Stimulated activated naive B cell treated with anti-CD40 and anti-IgM and Interleukin-4, amounts not matched to agents 10 μg/mL and 1 μg/mL and 100 μg/mL, for 72 hours (primary cell): ENCODE measurements around the gene PHYHD1.

ENCODE experiments used
- ATAC-seq, 2 donors: fragments of 150-1000 bp; cut with Tn5 transposase; replicated peaks; 2 replicates each; pipeline ENCODE4 v1.10.0; 2021; ENCODE audit warnings: moderate library complexity in 1 of 2
- DNase-seq: peaks from one replicate; pipeline ENCODE4 v3.0.0; 2021
- H3K27ac Mint-ChIP-seq: one replicate; pipeline ENCODE4 v1.8.0; 2022; ENCODE audit warnings: mild to moderate bottlenecking, mixed read lengths
- H3K27me3 Mint-ChIP-seq, 2 donors: one replicate each; pipeline ENCODE4 v1.8.0; 2022; ENCODE audit warnings: mixed read lengths in 2 of 2
- H3K36me3 Mint-ChIP-seq, 2 donors: one replicate each; pipeline ENCODE4 v1.8.0; 2022; ENCODE audit warnings: mixed read lengths in 2 of 2, mild to moderate bottlenecking in 1 of 2
- H3K4me1 Mint-ChIP-seq, 2 donors: one replicate each; pipeline ENCODE4 v1.8.0; 2022; ENCODE audit warnings: mixed read lengths in 2 of 2, mild to moderate bottlenecking in 1 of 2
- H3K4me3 Mint-ChIP-seq, 2 donors: one replicate each; pipeline ENCODE4 v1.8.0; 2022; ENCODE audit warnings: mild to moderate bottlenecking in 2 of 2, mixed read lengths in 2 of 2, moderate library complexity in 1 of 2
- H3K9me3 Mint-ChIP-seq, 2 donors: one replicate each; pipeline ENCODE4 v1.8.0; 2022; ENCODE audit warnings: mixed read lengths in 2 of 2, mild to moderate bottlenecking in 1 of 2

PHYHD1 gene

GRCh38 chr9:128893354-128893753 is 27.4 kb upstream of the PHYHD1 start:
- Mint-ChIP-seq H3K36me3 (peaks cover 18 to 20% of the 10 kb centered on the region in 2 donors), H3K27me3 (no peaks in the 10 kb centered on the region), H3K9me3 (no peaks in the 10 kb centered on the region), H3K27ac (no peak overlapping the region), H3K4me3 (no peak overlapping the region), H3K4me1 (peaks cover 6 to 13% of the 10 kb centered on the region in 2 donors)
- ATAC-seq, result no peak
- DNase-seq, result no peak

DNA sequence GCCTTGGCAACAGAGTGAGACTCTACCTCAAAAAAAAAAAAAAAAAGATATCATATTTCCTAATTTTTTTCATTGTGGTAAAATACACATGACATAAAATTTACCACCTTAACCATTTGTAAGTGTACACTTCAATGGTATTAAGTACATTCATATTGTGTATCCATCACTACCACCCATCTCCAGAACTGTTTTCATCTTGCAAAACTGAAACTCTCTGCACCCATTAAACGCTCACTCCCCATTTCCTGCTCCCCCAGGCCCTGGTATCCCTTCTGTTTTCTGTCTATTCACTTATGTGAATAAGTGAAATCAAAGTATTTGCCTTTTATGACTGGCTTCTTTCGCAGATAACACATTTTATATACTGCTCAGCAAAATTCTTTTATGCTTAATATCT is 26.0 kb upstream of the PHYHD1 start:
- no peak for ATAC-seq
- H3K27me3 Mint-ChIP-seq, result no peaks in the 10 kb centered on the region
- no peak for DNase-seq
- no peak overlapping the region for H3K4me3 Mint-ChIP-seq
- peaks cover 12 to 15% of the 10 kb centered on the region in 2 donors for H3K36me3 Mint-ChIP-seq
- H3K27ac Mint-ChIP-seq, result no peak overlapping the region
- no peaks in the 10 kb centered on the region for H3K9me3 Mint-ChIP-seq
- peaks cover 13 to 22% of the 10 kb centered on the region in 2 donors for H3K4me1 Mint-ChIP-seq

DNA sequence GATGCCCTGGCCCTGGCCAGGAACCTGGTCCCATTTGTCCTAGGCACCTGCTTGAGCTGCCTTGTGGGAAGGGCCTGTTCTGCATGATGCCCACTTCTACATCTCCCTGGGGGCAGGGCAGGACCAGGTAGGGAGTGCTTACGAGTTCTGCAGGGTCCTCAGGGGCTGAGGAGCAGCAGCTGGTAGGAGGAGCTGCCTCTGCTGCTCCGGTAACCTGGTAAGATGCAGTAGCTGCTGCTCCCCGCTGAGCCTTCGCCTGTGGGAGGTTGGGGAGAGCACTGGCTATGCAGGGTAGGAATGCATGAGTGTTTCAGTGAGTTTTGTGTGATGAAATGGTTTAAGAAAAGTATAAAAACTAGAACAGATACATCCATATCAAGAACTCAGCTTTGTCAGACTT is 25.2 kb upstream of the PHYHD1 start:
- H3K4me1 Mint-ChIP-seq, result peaks cover 18 to 28% of the 10 kb centered on the region in 2 donors
- peaks cover 9 to 15% of the 10 kb centered on the region in 2 donors for H3K36me3 Mint-ChIP-seq
- ATAC-seq, result no peak
- H3K27ac Mint-ChIP-seq, result peak overlapping the region; percentile 73
- no peaks in the 10 kb centered on the region for H3K27me3 Mint-ChIP-seq
- no peaks in the 10 kb centered on the region for H3K9me3 Mint-ChIP-seq
- no peak for DNase-seq
- H3K4me3 Mint-ChIP-seq, result no peak overlapping the region

GRCh38 chr9:128898382-128898781 is 22.4 kb upstream of the PHYHD1 start:
- H3K27me3 Mint-ChIP-seq, result no peaks in the 10 kb centered on the region
- no peak for ATAC-seq
- peaks cover 7 to 11% of the 10 kb centered on the region in 2 donors for H3K36me3 Mint-ChIP-seq
- peaks cover 30 to 45% of the 10 kb centered on the region in 2 donors for H3K4me1 Mint-ChIP-seq
- peak overlapping the region; percentile 90 for H3K27ac Mint-ChIP-seq
- H3K9me3 Mint-ChIP-seq, result no peaks in the 10 kb centered on the region
- DNase-seq, result no peak
- H3K4me3 Mint-ChIP-seq, result no peak overlapping the region

GRCh38 chr9:128898845-128899565 is 21.8 kb upstream of the PHYHD1 start:
- Mint-ChIP-seq H3K36me3 (peaks cover 7 to 11% of the 10 kb centered on the region in 2 donors), H3K27me3 (no peaks in the 10 kb centered on the region), H3K27ac (peak overlapping the region; percentile 76), H3K4me3 (peak overlapping the region in 1 of 2 donors; percentile 31), H3K4me1 (peaks cover 32 to 45% of the 10 kb centered on the region in 2 donors), H3K9me3 (no peaks in the 10 kb centered on the region)
- ATAC-seq (peak in 1 of 2 donors; percentile 2), DNase-seq (no peak)

DNA sequence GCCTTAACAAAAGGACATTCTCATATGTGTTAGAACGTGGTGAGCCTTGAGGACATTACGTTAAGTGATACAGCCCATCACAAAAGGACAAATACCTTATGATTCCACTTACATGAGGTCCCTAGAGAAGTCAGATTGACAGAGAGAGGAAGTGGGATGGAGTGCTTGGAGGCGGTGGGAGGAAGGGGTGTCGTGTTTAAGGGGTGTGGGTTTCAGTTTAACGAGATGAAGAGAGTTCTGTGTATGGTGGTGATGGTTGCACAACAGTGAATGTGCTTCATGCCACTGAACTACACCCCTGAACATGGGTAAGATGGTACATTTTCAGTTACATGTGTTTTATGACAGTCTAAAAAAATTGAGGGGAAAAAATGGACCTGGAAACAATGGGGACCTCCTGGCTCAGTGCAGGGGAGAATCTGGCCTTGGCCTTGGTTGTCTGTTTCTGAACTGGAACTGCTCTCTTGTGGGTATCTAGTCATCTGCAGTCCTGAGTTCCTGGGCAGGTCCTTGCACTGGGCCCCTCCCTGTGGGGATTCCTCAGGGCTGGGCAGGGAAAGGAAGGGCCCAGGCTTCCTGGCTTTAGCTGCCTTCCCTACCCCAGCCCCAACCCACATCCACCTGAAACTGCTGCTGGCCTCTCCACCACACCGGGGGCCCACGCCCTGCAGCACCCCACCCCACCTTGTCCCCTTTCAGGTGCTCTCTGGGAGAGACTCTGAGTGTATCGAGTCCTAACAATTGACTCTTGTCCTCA is 21.0 kb upstream of the PHYHD1 start:
- peak overlapping the region in 1 of 2 donors; percentile 31 for H3K4me3 Mint-ChIP-seq
- DNase-seq (no peak), ATAC-seq (peak; percentile 22 to 37)
- peaks cover 32 to 45% of the 10 kb centered on the region in 2 donors for H3K4me1 Mint-ChIP-seq
- no peaks in the 10 kb centered on the region for H3K9me3 Mint-ChIP-seq
- peaks cover 7 to 10% of the 10 kb centered on the region in 2 donors for H3K36me3 Mint-ChIP-seq
- no peaks in the 10 kb centered on the region for H3K27me3 Mint-ChIP-seq
- H3K27ac Mint-ChIP-seq, result peak overlapping the region; percentile 76

GRCh38 chr9:128901379-128901778 is 19.4 kb upstream of the PHYHD1 start:
- no peak for DNase-seq
- Mint-ChIP-seq H3K36me3 (peaks cover 7% of the 10 kb centered on the region in 2 donors), H3K27me3 (no peaks in the 10 kb centered on the region), H3K4me3 (no peak overlapping the region), H3K9me3 (no peaks in the 10 kb centered on the region), H3K4me1 (peaks cover 30 to 45% of the 10 kb centered on the region in 2 donors), H3K27ac (no peak overlapping the region)
- ATAC-seq, result no peak

- Mint-ChIP-seq H3K4me3 (peak overlapping the region in 1 of 2 donors; percentile 52), H3K4me1 (peaks cover 32 to 45% of the 10 kb centered on the region in 2 donors), H3K9me3 (no peaks in the 10 kb centered on the region), H3K27me3 (no peaks in the 10 kb centered on the region), H3K27ac (peak overlapping the region; percentile 94), H3K36me3 (peaks cover 7 to 10% of the 10 kb centered on the region in 2 donors)
- DNase-seq (no peak), ATAC-seq (peak in 1 of 2 donors; percentile 11)
Observed at GRCh38 chr9:128901822-128902221, 19.0 kb upstream of the PHYHD1 start.

DNA sequence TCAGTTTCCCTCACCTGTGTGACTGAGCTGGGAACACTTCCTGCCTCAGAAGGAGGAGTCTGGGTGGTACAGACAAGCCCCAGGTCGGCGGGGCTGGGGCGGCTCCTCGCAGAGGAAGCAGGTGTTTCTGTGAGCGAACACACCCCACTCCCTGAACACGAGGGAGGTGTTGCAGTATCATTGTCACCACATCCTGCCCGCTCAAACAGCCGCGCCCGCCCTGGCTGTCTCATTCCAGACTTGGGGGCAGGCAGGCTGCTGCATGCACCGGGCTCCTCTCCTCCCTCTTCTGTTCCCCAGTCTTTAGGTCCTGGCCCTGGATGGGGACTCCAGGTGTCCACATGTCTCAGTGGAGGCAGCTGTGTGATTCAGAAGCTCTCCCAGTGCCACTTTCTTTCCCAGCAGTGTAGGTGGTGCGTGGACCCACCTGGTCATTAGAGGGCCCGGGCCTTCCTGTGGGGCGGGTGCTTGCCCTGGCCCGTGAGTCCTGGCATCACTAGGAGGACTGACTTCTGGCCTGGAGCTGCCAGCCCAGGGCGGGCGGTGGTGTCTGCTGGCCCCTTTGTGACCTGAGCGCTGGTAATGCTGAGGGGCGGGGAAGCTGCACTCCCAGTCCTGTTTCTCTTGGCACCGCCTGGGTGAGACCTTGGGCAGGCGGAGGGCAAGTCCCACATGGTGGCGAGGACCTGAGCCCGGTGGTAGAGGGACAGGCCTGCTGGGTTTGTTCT is 18.3 kb upstream of the PHYHD1 start:
- Mint-ChIP-seq H3K27me3 (no peaks in the 10 kb centered on the region), H3K4me1 (peaks cover 34 to 45% of the 10 kb centered on the region in 2 donors), H3K9me3 (no peaks in the 10 kb centered on the region), H3K4me3 (peak overlapping the region; percentile 52 to 64), H3K27ac (peak overlapping the region; percentile 94), H3K36me3 (peaks cover 8 to 9% of the 10 kb centered on the region in 2 donors)
- DNase-seq (peak; percentile 53), ATAC-seq (peak; percentile 95 to 97)

DNA sequence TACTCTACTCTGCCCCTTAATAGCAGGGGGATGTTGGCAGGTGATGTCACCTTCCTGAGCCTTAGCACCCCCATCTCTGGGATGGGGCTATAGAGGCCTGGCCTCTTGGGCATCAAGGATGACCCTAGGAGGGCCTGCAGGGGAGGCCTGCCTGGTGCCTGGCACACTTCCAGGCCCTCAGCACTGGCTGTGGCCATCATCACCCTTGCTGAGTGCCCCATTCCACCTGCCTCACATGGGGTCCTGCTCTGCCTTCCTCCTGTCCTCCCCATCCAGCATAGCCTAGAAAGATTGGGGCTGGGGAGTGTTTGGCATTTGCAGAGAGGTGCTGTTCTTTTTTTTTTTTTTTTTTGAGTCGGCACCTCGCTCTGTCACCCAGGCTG is 17.7 kb upstream of the PHYHD1 start:
- Mint-ChIP-seq H3K4me3 (no peak overlapping the region), H3K27me3 (no peaks in the 10 kb centered on the region), H3K36me3 (peaks cover 12 to 14% of the 10 kb centered on the region in 2 donors), H3K4me1 (peaks cover 34 to 40% of the 10 kb centered on the region in 2 donors), H3K27ac (peak overlapping the region; percentile 94), H3K9me3 (no peaks in the 10 kb centered on the region)
- ATAC-seq (no peak), DNase-seq (no peak)

GRCh38 chr9:128903871-128904620 is 16.7 kb upstream of the PHYHD1 start:
- Mint-ChIP-seq H3K4me1 (peaks cover 30% of the 10 kb centered on the region in 2 donors), H3K9me3 (no peaks in the 10 kb centered on the region), H3K4me3 (no peak overlapping the region), H3K36me3 (peaks cover 18 to 20% of the 10 kb centered on the region in 2 donors), H3K27me3 (no peaks in the 10 kb centered on the region), H3K27ac (no peak overlapping the region)
- ATAC-seq (no peak), DNase-seq (no peak)

DNA sequence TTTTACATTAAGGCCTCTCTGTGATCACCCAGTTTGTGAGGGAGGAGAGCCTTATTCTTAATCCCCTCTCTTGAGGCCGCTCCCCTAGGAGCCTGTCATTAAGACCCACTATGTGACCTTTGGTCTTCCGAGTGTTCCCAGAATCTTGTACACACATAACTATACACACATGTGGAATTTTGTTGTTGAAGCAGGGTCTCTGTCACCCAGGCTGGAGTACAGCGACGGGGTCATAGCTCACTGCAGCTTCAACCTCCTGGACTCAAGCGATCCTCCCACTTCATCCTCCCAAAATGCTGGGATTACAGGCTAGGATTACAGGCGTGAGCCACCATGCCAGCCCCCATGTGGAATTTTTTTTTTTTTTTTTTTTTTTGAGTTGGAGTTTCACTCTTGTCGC is 14.8 kb upstream of the PHYHD1 start:
- Mint-ChIP-seq H3K9me3 (no peaks in the 10 kb centered on the region), H3K36me3 (peaks cover 27 to 30% of the 10 kb centered on the region in 2 donors), H3K4me3 (no peak overlapping the region), H3K27ac (no peak overlapping the region), H3K27me3 (no peaks in the 10 kb centered on the region), H3K4me1 (peaks cover 17 to 23% of the 10 kb centered on the region in 2 donors)
- DNase-seq, result no peak
- ATAC-seq, result no peak

DNA sequence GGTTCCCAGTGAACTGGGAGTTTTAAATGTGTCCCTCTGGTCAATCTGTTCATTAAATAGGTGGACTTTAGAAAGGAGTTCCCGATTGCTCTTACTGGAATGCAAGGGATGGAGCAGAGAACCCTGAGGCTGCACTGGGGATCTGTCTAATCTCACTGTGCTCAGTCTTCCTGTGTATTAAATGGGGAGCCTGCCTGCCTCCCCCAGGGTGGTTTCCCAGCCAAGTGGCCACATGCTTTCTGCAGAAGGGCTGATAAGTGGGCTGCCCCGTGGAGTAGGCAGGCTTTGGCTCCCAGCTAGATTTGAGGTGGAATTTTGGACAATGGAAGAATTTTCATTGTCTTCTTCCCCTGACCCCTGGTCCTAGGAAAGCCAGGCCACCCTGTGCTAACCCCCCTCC is 14.0 kb upstream of the PHYHD1 start:
- Mint-ChIP-seq H3K27ac (peak overlapping the region; percentile 37), H3K9me3 (no peaks in the 10 kb centered on the region), H3K4me3 (no peak overlapping the region), H3K27me3 (no peaks in the 10 kb centered on the region), H3K36me3 (peaks cover 27 to 30% of the 10 kb centered on the region in 2 donors), H3K4me1 (peaks cover 15 to 22% of the 10 kb centered on the region in 2 donors)
- no peak for ATAC-seq
- no peak for DNase-seq

DNA sequence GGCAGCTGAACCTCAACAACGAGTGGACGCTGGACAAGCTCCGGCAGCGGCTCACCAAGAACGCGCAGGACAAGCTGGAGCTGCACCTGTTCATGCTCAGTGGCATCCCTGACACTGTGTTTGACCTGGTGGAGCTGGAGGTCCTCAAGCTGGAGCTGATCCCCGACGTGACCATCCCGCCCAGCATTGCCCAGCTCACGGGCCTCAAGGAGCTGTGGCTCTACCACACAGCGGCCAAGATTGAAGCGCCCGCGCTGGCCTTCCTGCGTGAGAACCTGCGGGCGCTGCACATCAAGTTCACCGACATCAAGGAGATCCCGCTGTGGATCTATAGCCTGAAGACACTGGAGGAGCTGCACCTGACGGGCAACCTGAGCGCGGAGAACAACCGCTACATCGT is 12.4 kb upstream of the PHYHD1 start:
- DNase-seq (no peak), ATAC-seq (no peak)
- H3K9me3 Mint-ChIP-seq, result no peaks in the 10 kb centered on the region
- H3K4me3 Mint-ChIP-seq, result no peak overlapping the region
- H3K4me1 Mint-ChIP-seq, result peaks cover 6 to 19% of the 10 kb centered on the region in 2 donors
- no peaks in the 10 kb centered on the region for H3K27me3 Mint-ChIP-seq
- H3K36me3 Mint-ChIP-seq, result peaks cover 35 to 39% of the 10 kb centered on the region in 2 donors
- no peak overlapping the region for H3K27ac Mint-ChIP-seq
